Limb (tissue), 2 donors: ENCODE measurements around the gene CDC45.

ENCODE experiments used
- DNase-seq, 2 donors: peaks; one replicate each; pipeline ENCODE4 v3.0.0-alpha.2; 2016; ENCODE audit errors: extremely low spot score in 2 of 2

Gene CDC45

DNA sequence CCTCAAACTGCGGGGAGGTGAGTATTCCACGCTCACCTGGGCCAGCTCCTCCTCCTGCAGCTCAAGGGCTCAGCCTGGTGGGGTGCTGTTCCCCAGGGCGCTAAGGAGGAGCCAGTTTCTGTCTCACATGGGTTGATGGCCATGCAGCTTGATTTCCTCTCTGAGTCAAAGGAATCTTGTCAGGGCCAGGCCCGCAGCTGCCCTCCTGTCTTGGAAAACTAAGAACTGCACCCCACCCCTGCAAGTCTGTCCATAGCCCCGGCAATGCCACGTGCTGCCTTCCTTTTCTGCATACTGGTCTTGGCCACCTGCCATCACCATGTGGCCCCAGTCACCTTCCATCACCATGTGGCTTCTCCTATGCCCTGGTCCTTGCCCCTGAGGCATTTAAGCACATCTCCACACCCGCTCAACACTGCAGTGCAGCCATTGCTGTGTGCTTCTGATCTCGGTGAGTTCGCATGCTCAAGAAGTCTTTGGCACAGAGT, 79.6 kb downstream of the CDC45 start:
- no peak for DNase-seq

GRCh38 chr22:19559956-19560355, 80.2 kb downstream of the CDC45 start:
- no peak for DNase-seq

DNA sequence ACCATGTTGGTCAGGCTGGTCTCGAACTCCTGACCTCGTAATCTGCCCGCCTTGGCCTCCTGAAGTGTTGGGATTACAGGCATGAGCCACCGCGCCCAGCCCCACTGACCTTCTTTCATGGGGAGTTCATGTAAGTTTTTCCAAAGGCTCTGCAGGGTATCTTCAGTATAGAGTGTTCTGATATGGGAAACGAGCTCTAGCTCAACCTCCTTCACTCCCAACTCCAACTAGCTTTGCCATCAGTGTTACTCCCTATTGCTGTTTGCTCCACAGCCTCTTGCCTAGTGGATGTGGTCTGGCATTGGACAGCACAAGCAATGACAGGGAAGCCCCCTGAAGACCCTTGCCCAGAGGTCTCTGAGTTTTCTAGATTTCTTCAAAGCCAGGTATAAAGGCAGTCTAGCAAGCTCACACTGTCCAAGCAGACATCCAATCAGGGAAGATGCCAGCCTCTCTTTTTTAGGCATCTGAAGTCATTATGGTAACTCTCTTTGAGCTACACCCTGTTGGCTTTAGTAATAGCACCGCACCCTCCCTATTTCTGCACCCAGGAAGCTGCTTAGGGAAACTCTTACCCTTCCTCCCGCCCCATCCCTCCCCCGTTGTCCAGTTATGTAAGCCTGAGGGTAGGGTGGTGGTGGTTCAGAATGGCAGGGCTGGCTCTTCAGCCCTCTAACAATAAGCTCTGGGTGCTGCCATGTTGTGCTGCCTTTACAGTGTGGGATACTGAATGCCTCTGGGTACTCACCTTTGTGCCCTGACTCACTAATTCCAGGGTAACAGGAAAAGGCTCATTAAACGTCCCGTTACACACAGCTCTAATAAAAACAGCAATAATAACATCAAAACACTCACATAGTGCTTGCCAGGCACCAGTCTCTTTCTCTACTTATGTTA, 85.9 kb downstream of the CDC45 start:
- no peak for DNase-seq

DNA sequence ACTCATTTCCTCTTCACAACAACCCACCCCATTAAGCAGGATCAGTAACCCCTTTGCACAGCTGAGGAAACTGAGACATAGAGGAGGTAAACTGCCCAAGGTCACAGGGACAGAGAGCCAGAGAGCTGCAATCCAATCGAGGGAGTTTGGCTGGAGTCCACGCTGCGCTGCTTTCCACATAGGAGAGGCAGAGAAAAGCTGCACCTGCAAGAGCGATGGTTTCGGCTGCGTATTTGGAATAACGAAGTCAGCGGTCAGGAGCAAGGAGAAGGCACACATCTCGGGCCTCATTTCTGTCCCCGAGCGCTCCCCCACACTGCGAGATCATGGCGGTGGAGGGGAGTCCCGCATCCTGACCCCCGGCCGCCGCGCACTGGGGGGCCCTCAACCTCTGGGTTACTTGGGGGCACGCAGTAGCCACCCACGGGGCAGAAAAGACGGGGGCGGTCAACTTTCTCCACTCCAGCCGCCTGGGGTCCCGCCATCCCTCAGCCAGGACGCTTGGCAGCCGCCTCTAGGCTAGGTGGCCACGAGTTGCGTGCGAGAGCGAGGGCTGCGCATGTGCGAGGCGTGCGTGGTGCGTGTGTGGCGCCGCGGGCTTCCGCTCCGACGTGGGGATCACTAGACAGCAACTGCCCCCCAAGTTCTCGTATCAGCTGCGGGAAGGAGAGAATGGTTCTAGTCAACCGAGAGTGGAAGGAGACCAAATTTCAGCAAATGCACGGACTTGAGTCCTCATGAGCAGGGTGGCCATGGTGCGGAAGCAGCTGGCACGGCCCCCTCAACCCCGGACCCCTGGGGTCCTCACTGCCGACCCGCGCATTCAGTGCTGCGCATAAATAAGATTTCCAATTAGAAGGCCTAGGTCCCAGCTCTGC, 86.8 kb downstream of the CDC45 start:
- no peak for DNase-seq

GRCh38 chr22:19567157-19568009, 87.7 kb downstream of the CDC45 start:
- DNase-seq = no peak

- DNase-seq = no peak
These were observed 88.9 kb downstream of the CDC45 start for GRCh38 chr22:19568337-19569275.

DNA sequence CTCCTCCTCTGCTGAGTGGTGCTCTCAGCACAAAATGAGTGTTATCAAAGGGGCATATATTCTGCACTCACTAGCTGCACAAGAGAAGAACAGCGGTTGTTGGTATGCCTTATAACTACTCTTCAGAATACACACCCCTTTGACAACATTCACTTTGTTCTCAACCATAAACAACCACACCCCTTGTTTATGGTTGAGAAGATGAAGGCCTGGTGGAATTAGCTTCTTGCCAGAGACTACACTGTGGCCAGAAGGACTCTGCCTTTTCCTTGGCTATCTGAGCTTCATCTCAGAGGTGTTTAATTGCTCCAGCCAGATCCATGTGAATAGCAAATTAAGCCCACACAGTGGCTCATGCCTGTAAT, 89.5 kb downstream of the CDC45 start:
- DNase-seq = no peak

- DNase-seq = no peak
These were observed 90.3 kb downstream of the CDC45 start for GRCh38 chr22:19569976-19570375.
